AG04450 (cell line): Measurements from ENCODE around the gene CENPP. TPM values are rescaled to one million over a fixed set of nuclear protein-coding genes. Genes with fewer than 3 reads are reported as not detected.

ENCODE experiments used
- CTCF ChIA-PET: fragments of 300-600, 350-600 bp; formaldehyde crosslinking; extraction: SDS; loops from one replicate; lab custom pipeline; 2022; ENCODE audit warnings: antibody characterized with exemption, inconsistent platforms; lab: Charles Lee
- POLR2A ChIA-PET: fragments of 350-600 bp; formaldehyde crosslinking; extraction: SDS; loops from one replicate; lab custom pipeline; 2021; ENCODE audit warnings: antibody characterized with exemption, inconsistent platforms; lab: Yijun Ruan, JAX
- DNase-seq: peaks from one replicate; pipeline ENCODE4 v3.0.0-alpha.2; 2011; ENCODE audit warnings: low read depth, low spot score
- H3K27ac ChIP-seq: one replicate; pipeline ENCODE4 v1.5.1; 2012; ENCODE audit warnings: low read depth, low read length, control low read depth
- H3K27me3 ChIP-seq: one replicate; pipeline ENCODE4 v1.6.0; 2012; ENCODE audit warnings: low read length; ENCODE audit not compliant: control insufficient read depth, insufficient read depth
- H3K4me3 ChIP-seq: 2 replicates; pipeline ENCODE4 v1.5.1; 2011; ENCODE audit warnings: mild to moderate bottlenecking, low read depth, low read length, control low read depth
- H3K9me3 ChIP-seq: 2 replicates; pipeline ENCODE4 v1.5.1; 2012; ENCODE audit warnings: low read length; ENCODE audit not compliant: control insufficient read depth, insufficient read depth
- polyA plus RNA-seq: library from polyadenylated mRNA; depleted of rRNA; stranded (reverse); fragments of >200 nt; gene quantifications from 2 replicates; pipeline ENCODE4 v1.2.3, GENCODE V29; 2011
- TF ChIP-seq, protein P1 (sequence below): IDR thresholded peaks from 2 replicates; pipeline ENCODE4 v1.5.1; 2011; ENCODE audit warnings: low read depth, low read length, control low read depth, inconsistent platforms

Gene CENPP
- polyA plus RNA-seq, 1 experiment: 4.4 TPM

DNA sequence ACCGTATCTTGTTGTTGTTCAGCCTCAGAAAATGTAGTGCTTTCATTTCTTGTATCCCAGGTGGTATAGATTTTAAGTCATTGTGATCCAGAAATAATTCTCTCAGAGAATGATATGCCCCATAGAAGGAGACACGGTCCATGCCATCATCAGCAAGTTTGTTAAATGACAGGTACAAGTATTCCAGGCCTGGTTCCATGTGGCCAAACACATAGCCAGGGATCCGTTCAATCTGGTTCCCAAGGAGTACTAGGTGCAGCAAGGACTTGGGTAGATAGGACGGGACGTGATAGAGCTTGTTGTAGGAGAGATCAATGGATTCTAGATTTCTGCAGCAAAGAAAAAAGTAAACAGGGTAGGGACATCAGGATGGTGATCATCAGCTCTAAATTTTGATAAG is 175.0 kb downstream of the CENPP start:
- H3K27me3 ChIP-seq: no peaks in the 10 kb centered on the region
- TF ChIP-seq, protein P1, sequence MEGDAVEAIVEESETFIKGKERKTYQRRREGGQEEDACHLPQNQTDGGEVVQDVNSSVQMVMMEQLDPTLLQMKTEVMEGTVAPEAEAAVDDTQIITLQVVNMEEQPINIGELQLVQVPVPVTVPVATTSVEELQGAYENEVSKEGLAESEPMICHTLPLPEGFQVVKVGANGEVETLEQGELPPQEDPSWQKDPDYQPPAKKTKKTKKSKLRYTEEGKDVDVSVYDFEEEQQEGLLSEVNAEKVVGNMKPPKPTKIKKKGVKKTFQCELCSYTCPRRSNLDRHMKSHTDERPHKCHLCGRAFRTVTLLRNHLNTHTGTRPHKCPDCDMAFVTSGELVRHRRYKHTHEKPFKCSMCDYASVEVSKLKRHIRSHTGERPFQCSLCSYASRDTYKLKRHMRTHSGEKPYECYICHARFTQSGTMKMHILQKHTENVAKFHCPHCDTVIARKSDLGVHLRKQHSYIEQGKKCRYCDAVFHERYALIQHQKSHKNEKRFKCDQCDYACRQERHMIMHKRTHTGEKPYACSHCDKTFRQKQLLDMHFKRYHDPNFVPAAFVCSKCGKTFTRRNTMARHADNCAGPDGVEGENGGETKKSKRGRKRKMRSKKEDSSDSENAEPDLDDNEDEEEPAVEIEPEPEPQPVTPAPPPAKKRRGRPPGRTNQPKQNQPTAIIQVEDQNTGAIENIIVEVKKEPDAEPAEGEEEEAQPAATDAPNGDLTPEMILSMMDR: no peak
- CTCF ChIA-PET: interaction anchor here (0.7 kb wide), 1 partner anchor 1451 kb away, joined by 3 read pairs; no protein-coding TSS in a partner anchor
- H3K9me3 ChIP-seq: no peaks in the 10 kb centered on the region
- POLR2A ChIA-PET: no interaction called here
- H3K4me3 ChIP-seq: no peak overlapping the region
- DNase-seq: no peak
- H3K27ac ChIP-seq: no peak overlapping the region

DNA sequence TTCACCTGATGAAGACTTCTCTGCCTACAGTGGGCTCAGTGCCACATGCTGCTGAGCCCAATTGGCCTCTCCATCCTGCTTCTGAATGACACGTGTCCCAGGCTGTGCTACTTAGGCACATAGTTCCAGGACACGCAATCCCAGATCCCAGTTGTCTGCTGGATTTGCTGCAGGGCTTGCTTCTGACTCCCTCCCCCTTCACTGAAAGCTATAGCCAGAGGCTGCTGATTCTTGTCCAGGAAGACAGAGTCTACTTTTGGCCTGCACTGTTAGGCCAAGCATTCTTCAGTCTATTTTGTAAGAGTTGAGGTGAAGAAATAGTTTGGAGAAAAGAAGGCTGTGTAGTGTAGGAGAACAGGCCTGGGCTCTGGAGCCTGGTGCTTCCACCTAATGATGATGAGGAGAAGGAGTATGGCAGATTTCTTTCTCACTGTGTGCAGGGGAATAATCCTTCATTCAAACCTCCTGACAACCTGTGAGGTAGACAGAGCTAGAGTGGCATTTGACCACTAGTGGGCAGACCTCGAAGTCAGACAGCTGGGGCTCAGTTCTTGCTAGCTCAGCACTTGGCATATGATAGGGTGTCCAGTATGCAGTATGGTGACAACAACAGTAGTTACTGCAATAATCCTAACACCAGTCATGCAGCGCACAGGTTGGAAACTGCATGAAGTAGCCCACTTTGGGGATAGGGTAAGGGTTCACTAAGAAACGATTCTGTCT is 176.1 kb downstream of the CENPP start:
- Histone ChIP-seq H3K9me3 (no peaks in the 10 kb centered on the region), H3K27ac (no peak overlapping the region), H3K4me3 (no peak overlapping the region), H3K27me3 (no peaks in the 10 kb centered on the region)
- CTCF ChIA-PET: interaction anchor here (0.8 kb wide), 1 partner anchor 11 kb away, joined by 3 read pairs; no protein-coding TSS in a partner anchor
- TF ChIP-seq, protein P1: peak; percentile 40
- POLR2A ChIA-PET: no interaction called here
- no peak for DNase-seq

DNA sequence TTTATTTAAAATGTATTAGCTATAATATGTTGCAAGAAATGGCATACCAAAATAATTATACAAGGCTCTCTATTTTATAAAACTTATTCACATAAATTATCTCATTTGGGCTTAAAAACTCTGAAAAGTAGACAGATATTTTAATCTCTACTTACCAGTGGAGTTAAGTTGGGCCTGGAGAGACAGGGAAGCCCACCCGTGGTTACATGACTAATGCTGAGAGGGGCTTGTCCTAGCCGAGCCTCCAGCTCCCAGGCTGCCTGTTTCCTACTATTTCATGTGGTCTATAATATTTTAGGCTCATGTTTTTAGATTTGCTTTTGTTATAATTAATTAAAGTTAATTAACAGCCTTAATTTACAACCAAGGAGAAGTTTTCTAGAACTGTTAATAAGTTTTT is 177.4 kb downstream of the CENPP start:
- DNase-seq: no peak
- CTCF ChIA-PET: no interaction called here
- H3K27ac ChIP-seq: no peak overlapping the region
- TF ChIP-seq, protein P1: no peak
- H3K27me3 ChIP-seq: no peaks in the 10 kb centered on the region
- POLR2A ChIA-PET: no interaction called here
- H3K9me3 ChIP-seq: no peaks in the 10 kb centered on the region
- H3K4me3 ChIP-seq: no peak overlapping the region

DNA sequence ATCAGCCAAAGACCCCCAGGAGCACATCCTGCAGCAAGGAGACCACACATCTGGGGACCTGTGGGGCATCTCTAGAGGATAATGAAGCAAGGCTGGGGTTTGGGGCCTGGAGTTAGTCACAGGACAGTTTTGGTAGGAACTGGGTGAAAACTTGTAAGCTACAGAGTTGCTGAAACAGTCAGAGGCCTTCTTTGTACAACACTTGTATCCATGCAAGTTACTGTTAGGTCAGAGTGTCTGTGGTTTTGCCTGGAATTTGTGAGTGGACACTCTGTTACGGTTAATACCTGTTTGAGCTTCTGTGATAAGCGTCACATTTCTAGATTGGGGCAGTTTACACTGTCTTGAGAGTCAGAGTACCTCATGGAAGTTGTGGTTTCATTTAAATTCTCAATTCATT is 179.1 kb downstream of the CENPP start:
- CTCF ChIA-PET: no interaction called here
- H3K27me3 ChIP-seq: no peaks in the 10 kb centered on the region
- no peaks in the 10 kb centered on the region for H3K9me3 ChIP-seq
- no peak for DNase-seq
- H3K27ac ChIP-seq: peak overlapping the region; percentile 71
- H3K4me3 ChIP-seq: no peak overlapping the region
- TF ChIP-seq, protein P1: no peak
- POLR2A ChIA-PET: no interaction called here

DNA sequence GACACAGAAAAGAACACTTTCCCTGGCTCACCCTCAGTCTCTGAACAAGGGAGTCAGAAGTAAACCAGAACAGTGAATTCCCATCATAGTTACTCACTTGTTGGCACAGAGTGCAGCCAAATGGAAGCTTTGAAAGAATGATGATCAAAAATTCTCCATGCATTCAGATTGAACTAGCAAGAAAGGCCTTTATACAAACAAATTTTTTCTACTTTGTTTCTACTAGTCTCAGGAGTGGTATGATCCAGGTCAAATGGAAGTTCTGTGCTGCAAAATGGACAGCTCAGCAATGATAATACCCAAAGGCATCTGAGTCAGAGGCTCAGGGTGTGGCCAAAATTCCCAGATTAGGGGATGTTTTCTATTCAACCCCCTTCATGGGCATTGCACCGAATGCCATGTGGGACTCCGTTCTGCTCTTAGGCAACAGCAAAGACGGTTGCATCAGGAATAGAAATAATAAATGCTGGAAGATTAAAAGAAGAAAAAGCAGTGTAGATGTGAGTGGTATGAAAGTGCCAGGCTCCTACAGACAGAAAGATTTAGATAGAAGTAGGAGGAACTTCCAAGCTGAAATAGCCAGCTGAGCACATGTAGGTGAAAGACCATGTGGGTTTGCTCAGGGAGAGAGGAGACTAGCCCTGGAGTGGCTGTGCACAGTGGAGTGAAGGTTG is 180.6 kb downstream of the CENPP start:
- DNase-seq: peak; percentile 86
- Histone ChIP-seq H3K4me3 (no peak overlapping the region), H3K27me3 (no peaks in the 10 kb centered on the region), H3K27ac (peak overlapping the region; percentile 98), H3K9me3 (no peaks in the 10 kb centered on the region)
- TF ChIP-seq, protein P1: no peak
- POLR2A ChIA-PET: interaction anchor here (0.8 kb wide), 2 partner anchors 29 to 42 kb away, joined by 3 to 5 read pairs; partner anchors contain the start of gene ECM2
- CTCF ChIA-PET: interaction anchor here (0.9 to 1.4 kb wide), 2 partner anchors 26 to 178 kb away, joined by 3 read pairs; no protein-coding TSS in a partner anchor
